Nephron progenitor cell (in vitro differentiated cells): ENCODE results near the gene ATF7.
"Not testable (repeated sequence)": the region's sequence is repeated elsewhere in the genome, so short reads cannot be mapped to it uniquely, and the experiment has no call there.

ENCODE experiments used
- DNase-seq: peaks from one replicate; pipeline ENCODE4 v3.0.0; 2021
- H3K27ac Mint-ChIP-seq: 2 replicates; pipeline ENCODE4 v1.8.0; 2021; ENCODE audit warnings: mild to moderate bottlenecking, moderate library complexity, mixed read lengths
- H3K27me3 Mint-ChIP-seq: 2 replicates; pipeline ENCODE4 v1.8.0; 2021; ENCODE audit warnings: mild to moderate bottlenecking, low read depth, mixed read lengths; ENCODE audit not compliant: poor library complexity
- H3K36me3 Mint-ChIP-seq: 2 replicates; pipeline ENCODE4 v1.8.0; 2021; ENCODE audit warnings: low read depth, mixed read lengths
- H3K4me1 Mint-ChIP-seq: 2 replicates; pipeline ENCODE4 v1.8.0; 2021; ENCODE audit warnings: mixed read lengths
- H3K4me3 Mint-ChIP-seq: 2 replicates; pipeline ENCODE4 v1.8.0; 2021; ENCODE audit warnings: mild to moderate bottlenecking, moderate library complexity, mixed read lengths
- H3K9me3 Mint-ChIP-seq: 2 replicates; pipeline ENCODE4 v1.8.0; 2021; ENCODE audit warnings: mild to moderate bottlenecking, moderate library complexity, mixed read lengths
- CTCF ChIP-seq: fragments of 200-600 bp; sonication (generic); IDR thresholded peaks from 2 replicates; pipeline ENCODE4 v1.5.0; 2021; ENCODE audit warnings: antibody characterized with exemption

The ATF7 gene

DNA sequence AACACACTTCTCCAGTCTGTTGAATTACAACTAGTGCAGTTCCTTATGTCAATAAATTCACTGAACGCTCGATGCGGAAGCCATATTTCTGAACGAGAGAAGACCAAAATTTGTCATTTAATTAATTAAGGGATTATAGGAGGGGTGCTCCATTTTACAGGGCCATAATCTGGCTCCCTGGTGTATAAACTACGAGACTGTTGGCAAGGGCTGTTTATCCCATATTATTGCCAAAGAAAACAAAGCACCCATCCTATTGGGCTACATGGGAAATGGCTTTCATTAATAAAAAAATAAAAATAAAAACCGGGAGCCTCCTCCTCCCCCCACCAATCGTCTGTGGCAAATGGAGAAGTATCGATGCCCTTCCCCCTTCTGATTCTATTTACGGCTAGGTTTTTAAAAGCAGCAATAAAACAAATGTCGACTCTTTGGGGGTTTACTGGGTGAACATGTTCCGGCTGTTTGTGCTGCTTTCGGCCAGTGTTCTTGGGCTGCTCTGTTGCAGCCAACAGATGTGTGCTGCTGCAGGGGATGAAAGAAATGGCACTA is 24.8 kb downstream of the ATF7 start:
- Mint-ChIP-seq H3K4me3 (peak overlapping the region; percentile 48), H3K27me3 (no peaks in the 10 kb centered on the region), H3K36me3 (peaks cover 39% of the 10 kb centered on the region), H3K9me3 (no peaks in the 10 kb centered on the region), H3K4me1 (peaks cover 53% of the 10 kb centered on the region), H3K27ac (peak overlapping the region; percentile 93)
- TF ChIP-seq CTCF = no peak
- no peak for DNase-seq

GRCh38 chr12:53600490-53601295 is 25.5 kb downstream of the ATF7 start:
- H3K9me3 Mint-ChIP-seq = no peaks in the 10 kb centered on the region
- no peak for TF ChIP-seq CTCF
- H3K27me3 Mint-ChIP-seq = peaks cover 3% of the 10 kb centered on the region
- peaks cover 56% of the 10 kb centered on the region for H3K4me1 Mint-ChIP-seq
- DNase-seq = no peak
- peak overlapping the region; percentile 48 for H3K4me3 Mint-ChIP-seq
- H3K27ac Mint-ChIP-seq = peak overlapping the region; percentile 93
- H3K36me3 Mint-ChIP-seq = peaks cover 39% of the 10 kb centered on the region

DNA sequence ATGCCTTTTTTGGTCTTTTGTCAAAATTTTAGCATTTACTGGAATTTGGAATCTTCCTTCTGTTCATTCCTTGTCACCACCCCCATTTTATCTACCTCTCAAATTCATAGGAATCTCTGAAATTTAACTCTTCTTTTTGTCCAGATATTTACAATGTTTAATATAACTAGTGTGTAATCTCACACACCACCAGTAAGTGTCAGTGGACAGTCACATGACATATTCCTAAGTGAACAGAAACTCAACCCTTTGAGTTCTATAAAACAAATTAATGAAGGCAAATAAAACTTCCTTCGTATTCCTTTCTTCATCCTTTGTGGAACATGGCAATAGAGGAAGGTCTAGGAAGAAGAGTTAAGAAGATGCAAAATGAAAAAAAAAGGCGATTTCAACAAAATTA is 26.6 kb downstream of the ATF7 start:
- no peak for DNase-seq
- H3K27ac Mint-ChIP-seq = no peak overlapping the region
- peaks cover 39% of the 10 kb centered on the region for H3K36me3 Mint-ChIP-seq
- no peak for TF ChIP-seq CTCF
- no peaks in the 10 kb centered on the region for H3K9me3 Mint-ChIP-seq
- H3K4me1 Mint-ChIP-seq = peaks cover 61% of the 10 kb centered on the region
- peaks cover 5% of the 10 kb centered on the region for H3K27me3 Mint-ChIP-seq
- no peak overlapping the region for H3K4me3 Mint-ChIP-seq

DNA sequence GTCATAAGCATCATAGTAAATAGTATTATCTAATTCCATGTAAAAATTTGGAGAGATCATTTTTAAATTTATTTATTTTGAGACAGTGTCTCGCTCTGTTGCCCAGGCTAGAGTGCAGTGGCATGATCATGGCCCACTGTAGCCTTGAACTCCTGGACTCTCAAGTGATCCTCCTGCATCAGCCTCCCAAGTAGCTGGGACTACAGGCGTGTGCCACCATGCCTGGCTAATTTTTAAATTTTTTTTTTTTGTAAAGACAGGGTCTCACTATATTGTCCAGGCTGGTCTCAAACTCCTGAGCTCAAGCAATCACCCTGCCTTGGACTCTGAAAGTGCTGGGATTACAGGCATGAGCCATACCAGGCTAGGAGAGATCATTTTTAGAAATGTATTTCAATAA is 27.2 kb downstream of the ATF7 start:
- Mint-ChIP-seq H3K36me3 (peaks cover 39% of the 10 kb centered on the region), H3K4me1 (peaks cover 61% of the 10 kb centered on the region)
- H3K9me3 Mint-ChIP-seq, H3K27ac Mint-ChIP-seq, H3K27me3 Mint-ChIP-seq, DNase-seq, H3K4me3 Mint-ChIP-seq: not testable (repeated sequence)

GRCh38 chr12:53596920-53597363 is 29.2 kb downstream of the ATF7 start:
- no peak for DNase-seq
- TF ChIP-seq CTCF = no peak
- Mint-ChIP-seq H3K4me3 (no peak overlapping the region), H3K9me3 (no peaks in the 10 kb centered on the region), H3K4me1 (peaks cover 54% of the 10 kb centered on the region), H3K27me3 (peaks cover 5% of the 10 kb centered on the region), H3K36me3 (peaks cover 39% of the 10 kb centered on the region), H3K27ac (no peak overlapping the region)

GRCh38 chr12:53594897-53595615 is 31.1 kb downstream of the ATF7 start:
- TF ChIP-seq CTCF = no peak
- peaks cover 5% of the 10 kb centered on the region for H3K27me3 Mint-ChIP-seq
- H3K27ac Mint-ChIP-seq = no peak overlapping the region
- H3K9me3 Mint-ChIP-seq = no peaks in the 10 kb centered on the region
- H3K4me1 Mint-ChIP-seq = peaks cover 54% of the 10 kb centered on the region
- no peak overlapping the region for H3K4me3 Mint-ChIP-seq
- DNase-seq = no peak
- H3K36me3 Mint-ChIP-seq = peaks cover 30% of the 10 kb centered on the region
